ENCODE measurements around the gene OR51V1. TPM values are rescaled to one million over a fixed set of nuclear protein-coding genes. Genes with fewer than 3 reads are reported as not detected.

OR51V1 gene
- not detected in 2 replicates for total RNA-seq

GRCh38 chr11:5200582-5200981, at the start of gene OR51V1:
Gene OR51V1, minus strand, starts transcription at chr11:5200682. Its CDS starts 0 bp downstream, at chr11:5200682.

GRCh38 chr11:5249807-5250396, 49.4 kb upstream of the OR51V1 start, which contains the start of gene HBG1:
Gene HBG1, minus strand, starts transcription at chr11:5249857. Its CDS starts 53 bp downstream, at chr11:5249804.

GRCh38 chr11:5234381-5234834, 33.9 kb upstream of the OR51V1 start, which contains the start of gene HBD:
Gene HBD, minus strand, starts transcription at chr11:5234483. Its CDS starts 50 bp downstream, at chr11:5234433.

GRCh38 chr11:5226732-5227310, 26.3 kb upstream of the OR51V1 start, which contains the start of gene HBB:
Gene HBB, minus strand, starts transcription at chr11:5227071. Its CDS starts 50 bp downstream, at chr11:5227021.

GRCh38 chr11:5154657-5155056, 45.8 kb downstream of the OR51V1 start, which contains the start of gene OR52A1:
Gene OR52A1, minus strand, starts transcription at chr11:5154757. Its CDS starts 2,388 bp downstream, at chr11:5152369.

Other genes starting within 250 kb of the OR51V1 start
- not detected in 2 replicates for gene OR51A2, start 245.0 kb downstream of the OR51V1 start, total RNA-seq
- not detected in 2 replicates for gene OR51L1, start 205.8 kb downstream of the OR51V1 start, total RNA-seq
- gene OR52J3, start 154.2 kb downstream of the OR51V1 start, total RNA-seq = not detected in 2 replicates
- gene OR52E2, start 141.1 kb downstream of the OR51V1 start, total RNA-seq = not detected in 2 replicates
- not detected in 2 replicates for gene OR52E1, start 131.1 kb downstream of the OR51V1 start, total RNA-seq
- gene OR52A5, start 62.3 kb downstream of the OR51V1 start, total RNA-seq = not detected in 2 replicates
- gene OR52A1, start 45.9 kb downstream of the OR51V1 start, total RNA-seq = not detected in 2 replicates
- not detected in 2 replicates for gene HBB, start 26.4 kb upstream of the OR51V1 start, total RNA-seq
- gene HBD, start 33.8 kb upstream of the OR51V1 start, total RNA-seq = not detected in 2 replicates
- gene HBG1, start 49.2 kb upstream of the OR51V1 start, total RNA-seq = not detected in 2 replicates
- not detected in 2 replicates for gene HBG2, start 54.1 kb upstream of the OR51V1 start, total RNA-seq
- gene HBE1, start 69.3 kb upstream of the OR51V1 start, total RNA-seq = not detected in 2 replicates
- not detected in 2 replicates for gene OR51B4, start 101.3 kb upstream of the OR51V1 start, total RNA-seq
- not detected in 2 replicates for gene OR51B2, start 123.6 kb upstream of the OR51V1 start, total RNA-seq
- not detected in 2 replicates for gene OR51B5, start 142.8 kb upstream of the OR51V1 start, total RNA-seq
- not detected in 2 replicates for gene OR51B6, start 150.8 kb upstream of the OR51V1 start, total RNA-seq
- not detected in 2 replicates for gene OR51M1, start 183.1 kb upstream of the OR51V1 start, total RNA-seq
- gene OR51Q1, start 221.4 kb upstream of the OR51V1 start, total RNA-seq = not detected in 2 replicates
- gene OR51I1, start 240.8 kb upstream of the OR51V1 start, total RNA-seq = not detected in 2 replicates
- not detected in 2 replicates for gene OR51I2, start 248.6 kb upstream of the OR51V1 start, total RNA-seq